HG02885 (cell line): ENCODE measurements around the gene DYNC2H1.

Source experiments
- ATAC-seq: cut with Tn5 transposase; IDR thresholded peaks from one replicate; pipeline ENCODE4 v1.9.1; 2021; ENCODE audit warnings: mild to moderate bottlenecking; ENCODE audit not compliant: unreplicated experiment, poor library complexity

DYNC2H1 gene

GRCh38 chr11:103108933-103109817, at the start of gene DYNC2H1:
Gene DYNC2H1, plus strand, starts transcription at chr11:103109426. Its CDS starts 149 bp downstream, at chr11:103109575.
- ATAC-seq, result peak; percentile 100

GRCh38 chr11:103061656-103062055, 47.6 kb upstream of the DYNC2H1 start:
- ATAC-seq, result no peak

GRCh38 chr11:103067118-103067517, 42.1 kb upstream of the DYNC2H1 start:
- no peak for ATAC-seq

GRCh38 chr11:103069367-103069766, 39.9 kb upstream of the DYNC2H1 start:
- no peak for ATAC-seq

GRCh38 chr11:103070142-103070541, 39.1 kb upstream of the DYNC2H1 start:
- peak; percentile 55 for ATAC-seq

GRCh38 chr11:103071008-103071407, 38.2 kb upstream of the DYNC2H1 start:
- ATAC-seq, result no peak

- no peak for ATAC-seq
Measured at GRCh38 chr11:103076361-103076760, 32.9 kb upstream of the DYNC2H1 start.

- no peak for ATAC-seq
Measured at GRCh38 chr11:103077554-103077953, 31.7 kb upstream of the DYNC2H1 start.

- no peak for ATAC-seq
Measured at GRCh38 chr11:103078710-103079109, 30.5 kb upstream of the DYNC2H1 start.

GRCh38 chr11:103079833-103080232, 29.4 kb upstream of the DYNC2H1 start:
- no peak for ATAC-seq

GRCh38 chr11:103085758-103086365, 23.4 kb upstream of the DYNC2H1 start:
- ATAC-seq, result no peak

GRCh38 chr11:103086461-103086860, 22.8 kb upstream of the DYNC2H1 start:
- ATAC-seq, result no peak

GRCh38 chr11:103091064-103091800, 18.0 kb upstream of the DYNC2H1 start:
- ATAC-seq, result peak; percentile 53

- peak; percentile 99 for ATAC-seq
Measured at GRCh38 chr11:103091801-103092524, 17.3 kb upstream of the DYNC2H1 start, which contains the start of gene DCUN1D5. Gene DCUN1D5, minus strand, starts transcription at chr11:103092160. Its CDS starts 288 bp downstream, at chr11:103091872.

- ATAC-seq, result no peak
Measured at GRCh38 chr11:103097279-103097678, 11.9 kb upstream of the DYNC2H1 start.

GRCh38 chr11:103109818-103110388, 677 bp downstream of the DYNC2H1 start:
- ATAC-seq, result peak; percentile 19

GRCh38 chr11:103110391-103110790, 1.2 kb downstream of the DYNC2H1 start:
- ATAC-seq, result no peak

- no peak for ATAC-seq
Measured at GRCh38 chr11:103111400-103111799, 2.2 kb downstream of the DYNC2H1 start.

GRCh38 chr11:103112364-103112763, 3.1 kb downstream of the DYNC2H1 start:
- no peak for ATAC-seq

- no peak for ATAC-seq
Measured at GRCh38 chr11:103114836-103115235, 5.6 kb downstream of the DYNC2H1 start.
